Raji (cell line): Measurements from ENCODE around the gene SMIM45.

Source experiments
- POLR2A ChIP-seq: IDR thresholded peaks from 2 replicates; pipeline ENCODE4 v1.6.1; 2011; ENCODE audit warnings: low read depth, low read length, control low read depth; ENCODE audit not compliant: insufficient read depth

SMIM45 gene

GRCh38 chr22:41951898-41952474, at the start of gene SMIM45:
Gene SMIM45 (plus strand): TSS chr22:41952150.
- TF ChIP-seq POLR2A, result peak; percentile 50

GRCh38 chr22:41902932-41903421, 49.0 kb upstream of the SMIM45 start:
- no peak for TF ChIP-seq POLR2A

- no peak for TF ChIP-seq POLR2A
Measured at GRCh38 chr22:41904450-41905410, 47.2 kb upstream of the SMIM45 start.

GRCh38 chr22:41905411-41906202, 46.3 kb upstream of the SMIM45 start:
- no peak for TF ChIP-seq POLR2A

- TF ChIP-seq POLR2A, result no peak
Measured at GRCh38 chr22:41906822-41907221, 45.1 kb upstream of the SMIM45 start.

- no peak for TF ChIP-seq POLR2A
Measured at GRCh38 chr22:41907436-41908401, 44.2 kb upstream of the SMIM45 start.

- no peak for TF ChIP-seq POLR2A
Measured at GRCh38 chr22:41908411-41909309, 43.3 kb upstream of the SMIM45 start.

- TF ChIP-seq POLR2A, result no peak
Measured at GRCh38 chr22:41909310-41910049, 42.5 kb upstream of the SMIM45 start.

- TF ChIP-seq POLR2A, result no peak
Measured at GRCh38 chr22:41910050-41911000, 41.6 kb upstream of the SMIM45 start.

GRCh38 chr22:41911001-41911611, 40.8 kb upstream of the SMIM45 start:
- TF ChIP-seq POLR2A, result no peak
